ENCODE results near the gene EME2.

- TF ChIP-seq CTCF (IDR thresholded peaks at IDR 0.05) (no peak), POLR2A (IDR thresholded peaks at IDR 0.05) (no peak)
Observed at GRCh38 chr16:1744338-1744840, 28.2 kb upstream of the EME2 start.
